H1 (cell line): ENCODE results near the gene LRRTM4. TPM values are rescaled to one million over a fixed set of nuclear protein-coding genes. Genes with fewer than 3 reads are reported as not detected.
A peak's percentile ranks its signal among the peaks of the same experiment; 100 is the strongest.

Experiments used
- CTCF ChIA-PET: fragments of 300-600 bp; sonication (Branson Sonifier 250); formaldehyde crosslinking; loops from one replicate; lab custom pipeline; 2021; ENCODE audit not compliant: partially characterized antibody; lab: Charles Lee
- POLR2A ChIA-PET: fragments of 300-600 bp; sonication (Branson Sonifier 250); formaldehyde crosslinking; loops from one replicate; lab custom pipeline; 2021; ENCODE audit warnings: inconsistent platforms; ENCODE audit not compliant: partially characterized antibody; lab: Charles Lee
- DNase-seq, 2 experiments: peaks; one replicate each; pipeline versions ENCODE4 v3.0.0 to v3.0.0-alpha.2; 2010 to 2022; ENCODE audit warnings: low spot score in 2 of 2, low read depth in 1 of 2, mixed read lengths in 1 of 2
- FAIRE-seq: peaks from 2 replicates; lab custom pipeline; 2011; peaks lifted over from hg19 to GRCh38; lab: Jason Lieb, UNC
- H2AFZ ChIP-seq: 2 replicates; pipeline ENCODE4 v1.8.1; 2012; ENCODE audit warnings: low read length, inconsistent platforms
- H2AK5ac ChIP-seq: 2 replicates; pipeline ENCODE4 v1.6.1; 2013; ENCODE audit warnings: low read depth, low read length
- H2BK120ac ChIP-seq: replicated peaks from 2 replicates; pipeline ENCODE3; 2013; ENCODE audit warnings: low read depth, low read length, inconsistent platforms
- H2BK12ac ChIP-seq: 2 replicates; pipeline ENCODE4 v1.6.1; 2013; ENCODE audit warnings: low read depth, low read length
- H2BK15ac ChIP-seq: 2 replicates; pipeline ENCODE4 v1.6.1; 2013; ENCODE audit warnings: low read length
- H2BK20ac ChIP-seq: 2 replicates; pipeline ENCODE4 v1.6.1; 2013; ENCODE audit warnings: low read length
- H2BK5ac ChIP-seq: 2 replicates; pipeline ENCODE4 v1.6.1; 2013; ENCODE audit warnings: low read depth, low read length
- H3K14ac ChIP-seq: 2 replicates; pipeline ENCODE4 v1.6.1; 2013; ENCODE audit warnings: inconsistent platforms; ENCODE audit not compliant: insufficient read length
- H3K18ac ChIP-seq: 2 replicates; pipeline ENCODE4 v1.6.1; 2013; ENCODE audit warnings: low read length; ENCODE audit errors: extremely low read depth
- H3K23ac ChIP-seq: 2 replicates; pipeline ENCODE4 v1.6.1; 2013; ENCODE audit warnings: inconsistent platforms; ENCODE audit not compliant: insufficient read length
- H3K23me2 ChIP-seq: 2 replicates; pipeline ENCODE4 v1.6.1; 2013; ENCODE audit warnings: low read depth, low read length
- H3K27ac ChIP-seq: 2 replicates; pipeline ENCODE4 v1.6.1; 2011; ENCODE audit warnings: low read depth, low read length, inconsistent platforms
- H3K27me3 ChIP-seq, 4 experiments: replicated peaks in 1 of 4; 1 replicate in 1 of 4; 2 replicates in 3 of 4; pipeline versions ENCODE4 v1.6.1 to v1.8.1; 2011 to 2013; ENCODE audit warnings: low read length in 3 of 4, mild to moderate bottlenecking in 3 of 4, inconsistent platforms in 2 of 4, mixed read lengths in 2 of 4, moderate library complexity in 1 of 4; ENCODE audit not compliant: control insufficient read depth in 3 of 4, insufficient read depth in 3 of 4; ENCODE audit errors: extremely low read depth in 1 of 4
- H3K36me3 ChIP-seq, 4 experiments: 2 replicates each; pipeline versions ENCODE4 v1.6.1 to v1.8.1; 2011 to 2013; ENCODE audit warnings: mild to moderate bottlenecking in 4 of 4, low read length in 3 of 4, moderate library complexity in 2 of 4, control low read depth in 1 of 4, inconsistent platforms in 1 of 4; ENCODE audit not compliant: insufficient read depth in 4 of 4, control insufficient read depth in 2 of 4
- H3K4ac ChIP-seq: replicated peaks from 2 replicates; pipeline ENCODE3; 2013; ENCODE audit warnings: low read length, low read depth, mixed read lengths, inconsistent platforms; ENCODE audit not compliant: insufficient read length
- H3K4me1 ChIP-seq, 4 experiments: replicated peaks in 1 of 4; 1 replicate in 1 of 4; 2 replicates in 3 of 4; pipeline versions ENCODE4 v1.6.1 to v1.8.1; 2011 to 2013; ENCODE audit warnings: low read length in 3 of 4, inconsistent platforms in 2 of 4, mixed read lengths in 1 of 4; ENCODE audit not compliant: insufficient read depth in 4 of 4, control insufficient read depth in 3 of 4
- H3K4me2 ChIP-seq, 2 experiments: 2 replicates each; pipeline versions ENCODE4 v1.6.1 to v1.8.1; 2011 to 2013; ENCODE audit warnings: low read depth in 2 of 2, low read length in 2 of 2, control low read depth in 1 of 2, inconsistent platforms in 1 of 2, mild to moderate bottlenecking in 1 of 2; ENCODE audit not compliant: insufficient read depth in 1 of 2
- H3K4me3 ChIP-seq, 4 experiments: fragments of 200-600, 300-600 bp in 1 of 4; sonication (generic), shearing (Covaris generic), sonication (Bioruptor Twin) in 1 of 4; 2 replicates each; pipeline versions ENCODE4 v1.5.1 to v1.8.1; 2011 to 2016; ENCODE audit warnings: low read length in 4 of 4, low read depth in 3 of 4, control low read depth in 2 of 4, inconsistent platforms in 2 of 4, mild to moderate bottlenecking in 2 of 4, mixed read lengths in 1 of 4, moderate library complexity in 1 of 4; ENCODE audit not compliant: insufficient read depth in 2 of 4; ENCODE audit errors: extremely low read depth in 1 of 4
- H3K56ac ChIP-seq: replicated peaks from 2 replicates; pipeline ENCODE3; 2013; ENCODE audit warnings: low read depth, mild to moderate bottlenecking, mixed read lengths, low read length, inconsistent platforms; ENCODE audit not compliant: insufficient read length
- H3K79me1 ChIP-seq: 2 replicates; pipeline ENCODE4 v1.6.1; 2013; ENCODE audit warnings: low read depth, low read length, control low read depth
- H3K79me2 ChIP-seq, 2 experiments: 2 replicates each; pipeline versions ENCODE4 v1.6.1 to v1.8.1; 2012 to 2013; ENCODE audit warnings: low read length in 2 of 2, mild to moderate bottlenecking in 2 of 2, inconsistent platforms in 1 of 2; ENCODE audit not compliant: insufficient read depth in 2 of 2, control insufficient read depth in 1 of 2
- H3K9ac ChIP-seq, 4 experiments: replicated peaks in 1 of 4; 1 replicate in 1 of 4; 2 replicates in 3 of 4; pipeline versions ENCODE4 v1.6.1 to v1.8.1; 2011 to 2013; ENCODE audit warnings: low read depth in 3 of 4, low read length in 3 of 4, control low read depth in 2 of 4, mild to moderate bottlenecking in 2 of 4, moderate library complexity in 2 of 4, inconsistent platforms in 1 of 4; ENCODE audit errors: extremely low read depth in 1 of 4
- H3K9me3 ChIP-seq, 2 experiments: 2 replicates each; pipeline versions ENCODE4 v1.6.1 to v1.8.1; 2012 to 2013; ENCODE audit warnings: mild to moderate bottlenecking in 2 of 2, moderate library complexity in 2 of 2, control low read depth in 1 of 2, inconsistent platforms in 1 of 2, low read depth in 1 of 2, low read length in 1 of 2, mixed read lengths in 1 of 2; ENCODE audit not compliant: insufficient read depth in 2 of 2
- H4K20me1 ChIP-seq, 2 experiments: replicated peaks in 1 of 2; 2 replicates each; pipeline versions ENCODE3 to v1.8.1; 2011 to 2013; ENCODE audit warnings: inconsistent platforms in 2 of 2, low read length in 2 of 2, mild to moderate bottlenecking in 1 of 2; ENCODE audit not compliant: insufficient read depth in 2 of 2, control insufficient read depth in 1 of 2
- H4K5ac ChIP-seq: 2 replicates; pipeline ENCODE4 v1.6.1; 2013; ENCODE audit warnings: low read length, low read depth, mixed read lengths, inconsistent platforms; ENCODE audit not compliant: insufficient read length
- H4K8ac ChIP-seq: 2 replicates; pipeline ENCODE4 v1.8.0; 2013; ENCODE audit warnings: mild to moderate bottlenecking, moderate library complexity, low read length, inconsistent platforms; ENCODE audit not compliant: insufficient read depth; ENCODE audit errors: extremely low read depth
- H4K91ac ChIP-seq: replicated peaks from 2 replicates; pipeline ENCODE3; 2013; ENCODE audit warnings: low read length, mixed read lengths, inconsistent platforms; ENCODE audit not compliant: insufficient read length
- ASH2L ChIP-seq: fragments of 200-600, 300-600 bp; sonication (generic); IDR thresholded peaks from one replicate; pipeline ENCODE4 v1.7.1; 2017; ENCODE audit warnings: low read length
- SIN3A ChIP-seq, 2 experiments: IDR thresholded peaks in 1 of 2; conservative IDR thresholded peaks in 1 of 2; 2 replicates each; pipeline ENCODE4 v1.6.1; 2011 to 2012; ENCODE audit warnings: low read length in 2 of 2, improper control_type of control experiment in 1 of 2, low read depth in 1 of 2, mild to moderate bottlenecking in 1 of 2
- WGBS, 2 experiments: shearing (Covaris generic) in 1 of 2; methylation state at CpG; one replicate each; pipeline versions ENCODE4 v1.1.6 to v1.1.7; 2013 to 2015; ENCODE audit warnings: low lambda C conversion rate in 2 of 2, mixed read lengths in 2 of 2, inconsistent platforms in 1 of 2, low coverage in 1 of 2, missing lambda C conversion rate in 1 of 2; ENCODE audit not compliant: insufficient replicate concordance in 2 of 2, insufficient coverage in 1 of 2, insufficient read length in 1 of 2; ENCODE audit errors: extremely low coverage in 1 of 2, missing lambda C conversion rate in 1 of 2; 5-methylcytosine and 5-hydroxymethylcytosine counted together
- polyA plus RNA-seq, 7 experiments: library from polyadenylated mRNA; depleted of rRNA in 3 of 7; stranded (reverse) in 5 of 7; unstranded in 2 of 7; fragments of >200 nt in 5 of 7; fragments of 200-250 nt in 2 of 7; gene quantifications; 1 replicate in 5 of 7; 2 replicates in 1 of 7; 4 replicates in 1 of 7; pipeline versions ENCODE4 v1.2.1 to v1.2.3, GENCODE V29; 2011 to 2013; ENCODE audit warnings: missing spikeins in 2 of 7, mixed read lengths in 2 of 7
- total RNA-seq: library from RNA; stranded (reverse); fragmentation: NEBNext Ultra II Directional; extraction: Animal tissue kit (Norgen Biotek cat#: 25700); gene quantifications from 2 replicates; pipeline ENCODE4 v1.2.1, GENCODE V29; 2021

The LRRTM4 gene
- total and polyA plus RNA-seq, 2 of the 8 experiments (the other 6 are each of a cell fraction or from before 2014, with no cell fraction given): 3.6 to 9.5 TPM

GRCh38 chr2:77054938-77055337, 467.2 kb downstream of the LRRTM4 start:
- no peaks in the 10 kb centered on the region; a peak in 1 of 7 replicates for H3K4me1 ChIP-seq
- no peak overlapping the region for H2AFZ ChIP-seq
- H4K20me1 ChIP-seq: no peaks in the 10 kb centered on the region
- CTCF ChIA-PET: no interaction called here
- no peak overlapping the region for H4K8ac ChIP-seq
- H3K14ac ChIP-seq: no peak overlapping the region
- no peak overlapping the region for H3K56ac ChIP-seq
- H2BK120ac ChIP-seq: no peak overlapping the region
- no peak overlapping the region for H2BK12ac ChIP-seq
- H3K9ac ChIP-seq: no peak overlapping the region
- H2BK15ac ChIP-seq: no peak overlapping the region
- H3K27me3 ChIP-seq: no peaks in the 10 kb centered on the region
- no peak overlapping the region for H4K91ac ChIP-seq
- no peak overlapping the region for H4K5ac ChIP-seq
- H3K9me3 ChIP-seq: no peaks in the 10 kb centered on the region
- H3K79me1 ChIP-seq: no peaks in the 10 kb centered on the region
- H3K18ac ChIP-seq: no peak overlapping the region
- H2BK5ac ChIP-seq: no peak overlapping the region
- WGBS, 2 experiments: 76% methylated on average over 2 of the region's 2 CpGs; no CpG with 5 or more reads in 1 of the 2 experiments
- no peaks in the 10 kb centered on the region for H3K23me2 ChIP-seq
- no peak overlapping the region for H3K23ac ChIP-seq
- POLR2A ChIA-PET: no interaction called here
- DNase-seq (peak; percentile 7 to 49), FAIRE-seq (peak; percentile 36)
- H2BK20ac ChIP-seq: no peak overlapping the region
- no peaks in the 10 kb centered on the region for H3K79me2 ChIP-seq
- H3K4me3 ChIP-seq: no peak overlapping the region
- no peak overlapping the region for H3K4me2 ChIP-seq
- no peak overlapping the region for H3K27ac ChIP-seq
- H2AK5ac ChIP-seq: no peak overlapping the region
- H3K36me3 ChIP-seq: no peaks in the 10 kb centered on the region
- H3K4ac ChIP-seq: no peak overlapping the region
- TF ChIP-seq ASH2L (no peak), SIN3A (conservative IDR thresholded peaks at IDR 0.05 in 1 of 2, IDR thresholded peaks at IDR 0.05 in 1 of 2; ENCODE audit: low read depth in 1 of 2, low read length in 2 of 2) (peak; percentile 69 to 76; a peak in 1 of 4 replicates)
